K562 (cell line): ENCODE data around the gene SPAG9. TPM values are rescaled to one million over a fixed set of nuclear protein-coding genes. Genes with fewer than 3 reads are reported as not detected.

Experiments
- CHCHD3 ChIP-seq: fragments of 250-450 bp; sonication (Bioruptor Pico); IDR thresholded peaks from 2 replicates; pipeline ENCODE4 v2.1.2; 2022; ENCODE audit warnings: mild to moderate bottlenecking
- CSDE1 ChIP-seq, 2 experiments: fragments of 450-650 bp; IDR thresholded peaks; 2 replicates each; pipeline ENCODE4 v1.6.1; 2016; ENCODE audit warnings: mild to moderate bottlenecking in 1 of 2
- EZH2 ChIP-seq: IDR thresholded peaks from 2 replicates; pipeline ENCODE4 v1.6.1; 2012; ENCODE audit warnings: low read depth, mild to moderate bottlenecking, inconsistent platforms, low read length, borderline replicate concordance
- FOXJ2 ChIP-seq: fragments of 200-800 bp; sonication (Bioruptor generic); IDR thresholded peaks from 2 replicates; pipeline ENCODE4 v1.6.1; 2016; ENCODE audit warnings: missing genetic modification characterization, missing compliant biosample characterization
- FUS ChIP-seq: fragments of 200-400 bp; formaldehyde crosslinking; optimal IDR thresholded peaks from 2 replicates; pipeline ENCODE3; 2017; ENCODE audit warnings: low read depth, low read length
- HDAC8 ChIP-seq: fragments of 450-650 bp; IDR thresholded peaks from 2 replicates; pipeline ENCODE4 v1.6.1; 2016; ENCODE audit warnings: mild to moderate bottlenecking, missing genetic modification characterization, moderate library complexity, missing compliant biosample characterization
- HEY1 ChIP-seq: fragments of 250-450 bp; sonication (Bioruptor Pico); IDR thresholded peaks from 2 replicates; pipeline ENCODE4 v1.5.0; 2020; ENCODE audit warnings: mild to moderate bottlenecking, moderate library complexity, borderline replicate concordance
- HOMEZ ChIP-seq: fragments of 250-450 bp; sonication (Bioruptor Pico); IDR thresholded peaks from 2 replicates; pipeline ENCODE4 v1.4.0; 2020; ENCODE audit warnings: mild to moderate bottlenecking, moderate library complexity
- MXI1 ChIP-seq: IDR thresholded peaks from 2 replicates; pipeline ENCODE4 v1.6.1; 2011; ENCODE audit warnings: low read depth, mild to moderate bottlenecking, improper control_type of control experiment, low read length
- NCOA2 ChIP-seq, 2 experiments: fragments of 450-650 bp; IDR thresholded peaks; 2 replicates each; pipeline ENCODE4 v1.6.1; 2018; ENCODE audit warnings: mild to moderate bottlenecking in 2 of 2, moderate library complexity in 1 of 2; ENCODE audit not compliant: partially characterized antibody in 2 of 2
- NFIC ChIP-seq: fragments of 450-650 bp; IDR thresholded peaks from 2 replicates; pipeline ENCODE4 v1.6.1; 2017; ENCODE audit warnings: mild to moderate bottlenecking, inconsistent platforms
- NR1H2 ChIP-seq: sonication (generic); formaldehyde crosslinking; IDR thresholded peaks from 2 replicates; pipeline ENCODE4 v1.4.0; 2020; ENCODE audit warnings: mild to moderate bottlenecking, missing genetic modification reagents
- PCBP1 ChIP-seq: fragments of 200-400 bp; formaldehyde crosslinking; IDR thresholded peaks from 2 replicates; pipeline ENCODE4 v1.6.1; 2018; ENCODE audit warnings: mild to moderate bottlenecking, low read depth, low read length; ENCODE audit not compliant: poor library complexity, severe bottlenecking
- PML ChIP-seq: IDR thresholded peaks from 2 replicates; pipeline ENCODE4 v1.6.1; 2012; ENCODE audit warnings: low read length, inconsistent platforms
- POLR2AphosphoS2 ChIP-seq: IDR thresholded peaks from 2 replicates; pipeline ENCODE4 v1.6.1; 2012; ENCODE audit warnings: low read length, improper control_type of control experiment
- POLR2B ChIP-seq: fragments of 450-650 bp; IDR thresholded peaks from 2 replicates; pipeline ENCODE4 v1.6.1; 2018; ENCODE audit warnings: low read depth; ENCODE audit not compliant: partially characterized antibody
- SMARCA4 ChIP-seq: fragments of 450-650 bp; IDR thresholded peaks from 2 replicates; pipeline ENCODE4 v1.6.1; 2016
- TOE1 ChIP-seq, 2 experiments: fragments of 450-650 bp in 1 of 2; sonication (generic) in 1 of 2; formaldehyde crosslinking in 1 of 2; IDR thresholded peaks; 2 replicates each; pipeline versions ENCODE4 v1.7.1 to v1.8.0; 2016 to 2022; ENCODE audit warnings: borderline replicate concordance in 2 of 2, mild to moderate bottlenecking in 2 of 2, antibody characterized with exemption in 1 of 2, inconsistent platforms in 1 of 2, low read depth in 1 of 2, missing genetic modification reagents in 1 of 2, moderate library complexity in 1 of 2
- ZNF354B ChIP-seq: fragments of 250-450 bp; sonication (Bioruptor Pico); IDR thresholded peaks from 2 replicates; pipeline ENCODE4 v1.4.0; 2020
- ZNF551 ChIP-seq: fragments of 250-450 bp; sonication (Bioruptor Pico); IDR thresholded peaks from 2 replicates; pipeline ENCODE4 v1.5.0; 2021; ENCODE audit warnings: mild to moderate bottlenecking, moderate library complexity
- polyA plus RNA-seq, 8 experiments: library from polyadenylated mRNA; depleted of rRNA in 4 of 8; stranded (reverse) in 5 of 8; unstranded in 3 of 8; fragments of >200 nt; fragmentation: Nextera tagmentation in 2 of 8; fragmentation: Illumina TruSeq in 1 of 8; extraction: Ambion mirVana in 2 of 8; extraction: Trizol in 1 of 8; gene quantifications; 2 replicates each; pipeline versions ENCODE4 v1.2.1 to v1.2.3, GENCODE V29; 2011 to 2014; ENCODE audit warnings: inconsistent platforms in 1 of 8, missing spikeins in 1 of 8
- total RNA-seq, 7 experiments: library from RNA; depleted of rRNA in 6 of 7; stranded (reverse); fragments of >200 nt in 6 of 7; fragmentation: Illumina TruSeq in 2 of 7; extraction: Trizol in 2 of 7; gene quantifications; 2 replicates each; pipeline versions ENCODE4 v1.2.1 to v1.2.3, GENCODE V29; 2011 to 2021; ENCODE audit warnings: low replicate concordance in 1 of 7
- TF ChIP-seq, protein P1 (sequence below), 2 experiments: IDR thresholded peaks in 1 of 2; conservative IDR thresholded peaks in 1 of 2; 2 replicates each; pipeline ENCODE4 v1.6.1; 2016; ENCODE audit warnings: low read depth in 2 of 2, mild to moderate bottlenecking in 1 of 2, missing compliant biosample characterization in 1 of 2, missing genetic modification characterization in 1 of 2, moderate library complexity in 1 of 2
- TF ChIP-seq, protein P2 (sequence below): sonication (generic); formaldehyde crosslinking; IDR thresholded peaks from 2 replicates; pipeline ENCODE4 v1.4.0; 2020; ENCODE audit warnings: mild to moderate bottlenecking, missing genetic modification reagents

SPAG9 gene
- total and polyA plus RNA-seq, 9 of the 15 experiments (the other 6 are each of a cell fraction or from before 2014, with no cell fraction given) = 12.2 to 99.2 (median 58.2) TPM

DNA sequence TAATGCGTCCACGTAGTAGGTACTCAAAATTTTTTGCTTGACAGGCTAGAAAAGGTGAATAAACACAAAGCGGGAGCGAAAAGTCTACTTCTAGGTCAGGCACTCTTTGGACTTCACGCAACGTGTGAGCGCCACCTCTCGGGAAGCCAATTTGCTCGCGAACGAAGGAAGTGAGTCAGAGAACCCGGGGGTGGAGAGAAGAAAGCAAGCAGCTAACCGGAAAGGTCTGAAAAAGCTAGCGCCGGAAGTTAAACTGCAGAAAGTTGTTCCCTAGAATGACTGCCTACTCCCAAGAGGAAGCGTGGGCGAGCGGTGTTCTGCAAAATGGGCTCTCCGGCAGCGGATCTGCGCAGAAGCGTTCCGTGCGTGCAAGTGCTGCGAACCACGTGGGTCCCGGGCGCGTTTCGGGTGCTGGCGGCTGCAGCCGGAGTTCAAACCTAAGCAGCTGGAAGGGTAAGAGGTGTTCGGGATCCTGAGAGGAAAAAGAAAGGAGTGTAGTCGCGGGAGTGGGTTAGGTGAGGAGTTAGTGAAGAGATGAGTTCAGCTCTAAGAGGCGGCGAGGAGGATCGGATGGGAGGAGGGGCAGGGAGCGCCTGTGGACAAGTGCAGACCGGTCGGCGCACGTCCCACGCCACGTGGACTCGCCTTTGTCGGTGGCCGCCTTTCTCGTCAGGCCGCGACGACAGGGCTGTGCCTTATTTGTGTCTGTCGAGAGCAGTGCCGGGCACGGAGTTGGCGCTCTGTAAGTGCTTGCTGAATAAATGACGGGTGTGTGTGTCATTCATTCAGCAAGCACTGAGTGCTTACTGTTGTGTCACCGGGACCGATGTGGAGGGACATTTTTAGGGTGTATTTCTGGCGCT lies 32.8 kb upstream of the SPAG9 start, which contains the start of gene NME1 (continued):
- TF ChIP-seq, protein P1, sequence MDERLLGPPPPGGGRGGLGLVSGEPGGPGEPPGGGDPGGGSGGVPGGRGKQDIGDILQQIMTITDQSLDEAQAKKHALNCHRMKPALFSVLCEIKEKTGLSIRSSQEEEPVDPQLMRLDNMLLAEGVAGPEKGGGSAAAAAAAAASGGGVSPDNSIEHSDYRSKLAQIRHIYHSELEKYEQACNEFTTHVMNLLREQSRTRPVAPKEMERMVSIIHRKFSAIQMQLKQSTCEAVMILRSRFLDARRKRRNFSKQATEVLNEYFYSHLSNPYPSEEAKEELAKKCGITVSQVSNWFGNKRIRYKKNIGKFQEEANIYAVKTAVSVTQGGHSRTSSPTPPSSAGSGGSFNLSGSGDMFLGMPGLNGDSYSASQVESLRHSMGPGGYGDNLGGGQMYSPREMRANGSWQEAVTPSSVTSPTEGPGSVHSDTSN (CRISPR knock-in tag; IDR thresholded peaks at IDR 0.05; ENCODE audit: low read depth) = no peak
- TF ChIP-seq, protein P1 (tag; conservative IDR thresholded peaks at IDR 0.05; ENCODE audit: low read depth) = no peak; the same call in 1 of the 2 replicates
- TF ChIP-seq POLR2AphosphoS2 = no peak
- 0 out of 2 replicates have a peak, but pooled peaks have one; percentile 61 for TF ChIP-seq HEY1 (CRISPR knock-in tag)
- TF ChIP-seq HDAC8 = peak; percentile 32; the same call in 1 of the 2 replicates
- peak; percentile 80 for TF ChIP-seq NFIC
- no peak for TF ChIP-seq PCBP1
- TF ChIP-seq CHCHD3 (CRISPR knock-in tag) = no peak
- peak; percentile 80 for TF ChIP-seq PML
- TF ChIP-seq CSDE1 (IDR thresholded peaks at IDR 0.05) = no peak
- TF ChIP-seq HOMEZ = no peak
- no peak for TF ChIP-seq FUS
- TF ChIP-seq FOXJ2 = peak; percentile 60; the same call in 1 of the 2 replicates
- TF ChIP-seq ZNF551 (CRISPR knock-in tag) = no peak
- TF ChIP-seq POLR2B = peak; percentile 88
- peak; percentile 96; the same call in 1 of the 2 replicates for TF ChIP-seq NR1H2 (CRISPR knock-in tag)
- TF ChIP-seq MXI1 = peak; percentile 98
- TF ChIP-seq ZNF354B (CRISPR knock-in tag) = no peak
- no peak for TF ChIP-seq NCOA2 (IDR thresholded peaks at IDR 0.05; ENCODE audit: partially characterized antibody in 2 of 2)
- no peak for TF ChIP-seq SMARCA4
- TF ChIP-seq EZH2 = no peak
- peak; percentile 95 for TF ChIP-seq TOE1 (IDR thresholded peaks at IDR 0.05; ENCODE audit: borderline replicate concordance)
- TF ChIP-seq TOE1 (CRISPR knock-in tag; IDR thresholded peaks at IDR 0.05; ENCODE audit: borderline replicate concordance, low read depth) = peak; percentile 94
- TF ChIP-seq, protein P2, sequence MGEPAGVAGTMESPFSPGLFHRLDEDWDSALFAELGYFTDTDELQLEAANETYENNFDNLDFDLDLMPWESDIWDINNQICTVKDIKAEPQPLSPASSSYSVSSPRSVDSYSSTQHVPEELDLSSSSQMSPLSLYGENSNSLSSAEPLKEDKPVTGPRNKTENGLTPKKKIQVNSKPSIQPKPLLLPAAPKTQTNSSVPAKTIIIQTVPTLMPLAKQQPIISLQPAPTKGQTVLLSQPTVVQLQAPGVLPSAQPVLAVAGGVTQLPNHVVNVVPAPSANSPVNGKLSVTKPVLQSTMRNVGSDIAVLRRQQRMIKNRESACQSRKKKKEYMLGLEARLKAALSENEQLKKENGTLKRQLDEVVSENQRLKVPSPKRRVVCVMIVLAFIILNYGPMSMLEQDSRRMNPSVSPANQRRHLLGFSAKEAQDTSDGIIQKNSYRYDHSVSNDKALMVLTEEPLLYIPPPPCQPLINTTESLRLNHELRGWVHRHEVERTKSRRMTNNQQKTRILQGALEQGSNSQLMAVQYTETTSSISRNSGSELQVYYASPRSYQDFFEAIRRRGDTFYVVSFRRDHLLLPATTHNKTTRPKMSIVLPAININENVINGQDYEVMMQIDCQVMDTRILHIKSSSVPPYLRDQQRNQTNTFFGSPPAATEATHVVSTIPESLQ = peak; percentile 96
